Activated CD4-positive, alpha-beta T cell treated with anti-CD3 and anti-CD28 coated beads, Interleukin-2, Interleukin-6, amounts not matched to agents 100 ng/mL and 50 ng/mL, durations not matched to agents 16 hours and 8 hours (primary cell): ENCODE data around the gene TEX44.

Source experiments
- DNase-seq: peaks from one replicate; pipeline ENCODE4 v3.0.0-alpha.2; 2020

The TEX44 gene

GRCh38 chr2:231605607-231606091, 13.0 kb downstream of the TEX44 start:
- DNase-seq, result no peak

- DNase-seq, result no peak
These were observed 14.3 kb downstream of the TEX44 start for GRCh38 chr2:231606941-231607340.

GRCh38 chr2:231611273-231612108, 18.8 kb downstream of the TEX44 start:
- peak; percentile 76 for DNase-seq

GRCh38 chr2:231612109-231612455, 19.4 kb downstream of the TEX44 start:
- peak; percentile 40 for DNase-seq

- DNase-seq, result peak; percentile 96
These were observed 20.0 kb downstream of the TEX44 start for GRCh38 chr2:231612456-231613330.

GRCh38 chr2:231613331-231613662, 20.6 kb downstream of the TEX44 start:
- no peak for DNase-seq

- DNase-seq, result peak; percentile 89
These were observed 21.2 kb downstream of the TEX44 start for GRCh38 chr2:231613663-231614558.

- DNase-seq, result peak; percentile 41
These were observed 21.9 kb downstream of the TEX44 start for GRCh38 chr2:231614559-231615057.

- DNase-seq, result no peak
These were observed 22.5 kb downstream of the TEX44 start for GRCh38 chr2:231615058-231615671.

- DNase-seq, result no peak
These were observed 23.6 kb downstream of the TEX44 start for GRCh38 chr2:231616296-231616695.

GRCh38 chr2:231617059-231617926, 24.6 kb downstream of the TEX44 start:
- DNase-seq, result no peak

- DNase-seq, result no peak
These were observed 28.6 kb downstream of the TEX44 start for GRCh38 chr2:231621051-231621879.

GRCh38 chr2:231622963-231623362, 30.3 kb downstream of the TEX44 start:
- no peak for DNase-seq

- DNase-seq, result no peak
These were observed 33.8 kb downstream of the TEX44 start for GRCh38 chr2:231626449-231626848.

GRCh38 chr2:231627384-231628120, 34.9 kb downstream of the TEX44 start:
- DNase-seq, result no peak

- no peak for DNase-seq
These were observed 40.0 kb downstream of the TEX44 start for GRCh38 chr2:231632559-231633142.

- no peak for DNase-seq
These were observed 40.7 kb downstream of the TEX44 start for GRCh38 chr2:231633241-231633976.

GRCh38 chr2:231634412-231634811, 41.7 kb downstream of the TEX44 start:
- no peak for DNase-seq
